Muscle layer of duodenum (tissue), 2 donors: ENCODE measurements around the gene HSPA12A.

ENCODE experiments used
- H3K27ac ChIP-seq: one replicate; pipeline ENCODE4 v1.7.0; 2013; ENCODE audit warnings: mild to moderate bottlenecking, low read length
- H3K27me3 ChIP-seq: one replicate; pipeline ENCODE4 v1.7.0; 2013; ENCODE audit warnings: low read depth, mild to moderate bottlenecking, control low read depth, low read length
- H3K36me3 ChIP-seq, 2 donors: one replicate each; pipeline ENCODE4 v1.7.0; 2013; ENCODE audit warnings: low read length in 2 of 2, control low read depth in 1 of 2, mild to moderate bottlenecking in 1 of 2; ENCODE audit not compliant: insufficient read depth in 2 of 2, control insufficient read depth in 1 of 2
- H3K4me1 ChIP-seq, 2 donors: one replicate each; pipeline ENCODE4 v1.7.0; 2013; ENCODE audit warnings: low read length in 2 of 2, mild to moderate bottlenecking in 2 of 2, control low read depth in 1 of 2, moderate library complexity in 1 of 2; ENCODE audit not compliant: insufficient read depth in 2 of 2, control insufficient read depth in 1 of 2
- H3K4me3 ChIP-seq, 2 donors: one replicate each; pipeline ENCODE4 v1.7.0; 2013; ENCODE audit warnings: low read length in 2 of 2, low read depth in 1 of 2, mild to moderate bottlenecking in 1 of 2
- H3K9me3 ChIP-seq, 2 donors: one replicate each; pipeline ENCODE4 v1.7.0; 2013; ENCODE audit warnings: low read length in 2 of 2, control low read depth in 1 of 2, mild to moderate bottlenecking in 1 of 2; ENCODE audit not compliant: control insufficient read depth in 1 of 2
- donor health status: healthy.

HSPA12A gene

DNA sequence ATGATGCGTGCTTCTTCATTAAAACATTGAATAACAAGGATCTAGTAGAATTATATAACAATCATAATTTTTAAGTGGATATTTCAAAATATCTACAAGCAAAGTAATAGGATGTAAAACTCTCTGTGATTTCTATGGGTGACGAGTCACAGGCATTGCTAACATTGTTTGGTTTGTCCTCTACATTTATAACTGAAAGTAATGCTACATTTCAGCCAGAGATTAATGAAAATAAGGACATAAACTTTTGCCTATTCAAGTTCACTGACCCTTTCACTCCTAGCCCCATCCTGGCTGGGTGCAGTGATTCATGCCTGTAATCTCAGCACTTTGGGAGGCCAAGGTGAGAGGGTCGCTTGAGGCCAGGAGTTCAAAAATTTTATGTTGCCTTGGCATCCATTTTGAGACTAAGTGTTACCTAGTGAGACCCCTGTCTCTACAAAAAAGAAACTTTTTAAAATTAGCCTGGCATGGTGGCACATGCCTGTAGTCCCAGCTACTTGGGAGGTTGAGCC is 38.4 kb upstream of the HSPA12A start:
- Histone ChIP-seq H3K4me3 (no peak overlapping the region), H3K27ac (no peak overlapping the region), H3K27me3 (no peaks in the 10 kb centered on the region), H3K9me3 (no peaks in the 10 kb centered on the region), H3K36me3 (no peaks in the 10 kb centered on the region), H3K4me1 (no peaks in the 10 kb centered on the region)

DNA sequence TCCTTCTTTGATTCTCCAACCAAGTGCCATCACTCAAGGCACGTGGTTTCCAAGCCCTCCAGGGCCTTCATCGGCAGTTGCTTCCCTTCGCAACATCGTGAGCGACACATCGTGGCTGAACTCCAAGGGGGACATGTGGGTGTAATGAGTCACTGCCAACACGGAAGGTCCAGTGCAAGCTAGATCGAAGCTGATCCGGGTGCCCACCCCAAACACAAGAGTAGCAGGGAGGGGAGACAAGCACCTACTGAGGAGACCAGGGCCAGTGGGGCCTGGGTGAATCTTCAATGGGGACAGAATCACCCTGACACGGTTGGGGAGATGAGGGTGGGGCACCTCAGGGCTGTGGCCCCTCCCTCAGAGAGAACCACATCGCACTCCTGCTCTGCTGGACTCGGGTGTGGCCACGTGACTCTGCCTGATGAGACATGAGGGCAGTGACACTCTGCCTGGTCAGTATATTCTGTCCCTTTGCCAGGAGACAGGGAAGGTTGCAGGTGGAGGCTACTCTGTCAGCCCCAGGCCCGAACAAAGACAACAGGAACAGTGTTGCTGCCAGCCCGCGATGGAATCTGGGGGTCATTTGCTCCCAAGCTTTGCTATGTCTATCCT is 36.8 kb upstream of the HSPA12A start:
- Histone ChIP-seq H3K4me1 (no peaks in the 10 kb centered on the region), H3K27me3 (no peaks in the 10 kb centered on the region), H3K9me3 (no peaks in the 10 kb centered on the region), H3K27ac (no peak overlapping the region), H3K4me3 (no peak overlapping the region), H3K36me3 (no peaks in the 10 kb centered on the region)

DNA sequence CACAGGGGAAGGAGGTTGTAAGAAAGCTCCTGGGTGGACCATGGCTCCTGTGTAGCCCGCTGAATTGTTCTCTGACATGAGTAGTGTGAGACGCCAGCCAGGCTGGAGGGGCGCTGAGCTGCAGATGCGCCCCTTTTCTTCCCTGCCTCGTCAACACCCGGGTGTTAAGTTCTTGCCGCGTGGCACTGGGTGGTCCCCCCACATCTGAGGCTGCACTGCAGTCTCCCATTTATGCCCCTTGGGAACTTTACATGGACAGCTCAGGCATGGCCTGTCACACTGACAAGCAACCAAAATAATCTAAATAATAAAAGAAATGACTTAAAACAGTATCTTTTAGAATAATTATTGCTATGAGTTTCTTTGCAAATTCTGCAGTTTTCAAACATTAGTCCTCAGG is 34.6 kb upstream of the HSPA12A start:
- Histone ChIP-seq H3K27me3 (no peaks in the 10 kb centered on the region), H3K27ac (no peak overlapping the region), H3K36me3 (no peaks in the 10 kb centered on the region), H3K9me3 (no peaks in the 10 kb centered on the region), H3K4me1 (no peaks in the 10 kb centered on the region), H3K4me3 (no peak overlapping the region)

DNA sequence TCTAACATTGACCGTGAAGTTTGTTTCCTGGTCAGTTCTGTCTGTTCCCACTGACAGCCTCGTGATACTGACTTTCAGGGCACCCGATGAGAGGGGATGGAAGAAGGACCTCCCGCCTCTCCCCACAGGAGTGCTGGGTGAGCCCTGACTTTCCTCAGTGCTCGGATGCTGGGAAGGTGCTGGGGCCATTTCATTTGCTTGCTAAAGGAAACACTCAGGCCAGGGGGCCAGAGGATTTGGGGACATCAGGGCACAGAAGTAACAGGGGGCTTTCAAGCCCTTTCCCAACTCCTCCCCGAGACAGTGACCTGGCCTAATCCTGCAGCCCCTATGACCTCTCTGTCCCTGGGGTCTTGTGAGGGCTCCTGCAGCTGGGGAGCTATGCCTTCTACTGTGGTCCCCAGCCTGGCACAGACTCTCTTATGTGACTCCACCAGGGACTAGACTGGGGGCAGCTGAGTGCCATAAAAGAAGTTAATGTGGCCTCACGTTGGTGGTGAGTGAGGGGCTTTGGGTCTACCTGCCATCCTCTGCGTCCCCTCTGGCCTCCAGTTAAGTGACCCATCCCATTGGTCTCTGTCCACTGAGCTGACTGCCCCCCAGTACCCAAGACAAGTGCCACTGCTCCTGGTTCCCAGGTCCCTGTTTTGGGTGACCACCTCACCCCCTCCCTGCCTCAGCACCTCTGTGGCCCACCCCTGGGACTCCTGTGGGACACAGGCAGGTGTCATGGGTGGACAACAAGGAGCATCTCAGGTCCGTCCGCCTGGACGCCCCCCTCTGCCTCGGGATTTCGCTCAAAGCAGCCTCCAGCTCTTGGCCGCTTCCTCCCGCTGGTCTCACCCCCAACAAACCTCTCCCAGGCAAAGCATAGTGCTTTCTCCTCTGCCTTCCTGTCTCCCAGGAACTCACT is 33.4 kb upstream of the HSPA12A start:
- H3K9me3 ChIP-seq = no peaks in the 10 kb centered on the region
- no peak overlapping the region for H3K4me3 ChIP-seq
- H3K27ac ChIP-seq = no peak overlapping the region
- peaks cover 0 to 8% of the 10 kb centered on the region in 2 donors for H3K4me1 ChIP-seq
- no peaks in the 10 kb centered on the region for H3K36me3 ChIP-seq
- H3K27me3 ChIP-seq = no peaks in the 10 kb centered on the region

GRCh38 chr10:116774728-116775151 is 32.4 kb upstream of the HSPA12A start:
- no peak overlapping the region for H3K4me3 ChIP-seq
- no peaks in the 10 kb centered on the region for H3K36me3 ChIP-seq
- H3K9me3 ChIP-seq = no peaks in the 10 kb centered on the region
- no peaks in the 10 kb centered on the region for H3K27me3 ChIP-seq
- peaks cover 0 to 8% of the 10 kb centered on the region in 2 donors for H3K4me1 ChIP-seq
- no peak overlapping the region for H3K27ac ChIP-seq

- Histone ChIP-seq H3K9me3 (no peaks in the 10 kb centered on the region), H3K4me3 (no peak overlapping the region), H3K27me3 (no peaks in the 10 kb centered on the region), H3K4me1 (peaks cover 0 to 8% of the 10 kb centered on the region in 2 donors), H3K36me3 (no peaks in the 10 kb centered on the region), H3K27ac (no peak overlapping the region)
These were observed 30.7 kb upstream of the HSPA12A start for GRCh38 chr10:116772909-116773705.

GRCh38 chr10:116771959-116772585 is 29.7 kb upstream of the HSPA12A start:
- no peaks in the 10 kb centered on the region for H3K36me3 ChIP-seq
- peaks cover 0 to 11% of the 10 kb centered on the region in 2 donors for H3K4me1 ChIP-seq
- no peaks in the 10 kb centered on the region for H3K9me3 ChIP-seq
- H3K27me3 ChIP-seq = no peaks in the 10 kb centered on the region
- no peak overlapping the region for H3K4me3 ChIP-seq
- H3K27ac ChIP-seq = no peak overlapping the region

- Histone ChIP-seq H3K27me3 (no peaks in the 10 kb centered on the region), H3K27ac (no peak overlapping the region)
These were observed 29.0 kb upstream of the HSPA12A start for GRCh38 chr10:116771101-116771958.

DNA sequence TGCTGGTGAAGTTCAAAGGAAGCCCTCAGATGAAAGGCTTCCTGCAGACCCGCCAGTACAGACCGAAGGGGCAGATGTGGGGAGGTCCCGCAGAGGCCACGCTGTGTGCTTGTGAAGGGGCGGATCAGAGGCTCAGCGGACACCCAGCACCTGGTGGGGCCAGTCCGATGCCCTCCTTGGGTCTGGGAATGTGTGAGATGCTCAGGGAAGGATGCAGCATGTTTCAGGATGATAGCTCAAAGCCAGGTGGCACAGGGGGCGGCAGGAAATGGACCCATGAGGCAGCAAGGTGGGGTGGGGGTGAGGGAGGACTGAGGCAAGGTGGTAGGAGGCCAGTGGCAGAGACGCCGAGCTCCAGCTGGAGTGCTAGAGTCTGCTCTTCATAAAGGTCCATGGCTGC is 27.9 kb upstream of the HSPA12A start:
- no peak overlapping the region for H3K4me3 ChIP-seq
- H3K9me3 ChIP-seq = no peaks in the 10 kb centered on the region
- no peak overlapping the region for H3K27ac ChIP-seq
- H3K27me3 ChIP-seq = no peaks in the 10 kb centered on the region
- H3K36me3 ChIP-seq = no peaks in the 10 kb centered on the region
- peaks cover 0 to 15% of the 10 kb centered on the region in 2 donors for H3K4me1 ChIP-seq

More at GRCh38 chr10:116771101-116771958, 29.0 kb upstream of the HSPA12A start:
- peaks cover 0 to 15% of the 10 kb centered on the region in 2 donors for H3K4me1 ChIP-seq
- no peaks in the 10 kb centered on the region for H3K36me3 ChIP-seq
- H3K4me3 ChIP-seq = no peak overlapping the region
- H3K9me3 ChIP-seq = no peaks in the 10 kb centered on the region

DNA sequence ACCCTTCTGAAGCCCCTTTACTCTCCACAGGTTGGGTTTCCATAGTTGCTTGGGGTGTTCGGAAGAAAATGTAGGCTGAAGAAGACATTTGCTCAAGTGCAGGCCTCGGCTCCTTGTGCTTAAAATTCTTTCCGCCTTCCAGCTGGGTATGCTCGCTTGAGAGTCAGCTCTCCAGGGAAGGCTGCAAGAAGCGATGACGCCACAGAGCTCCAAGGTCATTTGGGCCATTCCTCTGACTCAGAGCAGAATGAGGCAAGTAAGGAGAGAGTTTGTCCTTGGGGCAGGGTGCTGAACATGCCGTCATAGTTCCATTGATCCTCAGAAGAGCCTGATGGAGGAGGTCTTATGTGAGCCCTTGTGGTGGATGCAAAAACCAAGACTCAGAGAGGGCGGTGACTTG is 27.4 kb upstream of the HSPA12A start:
- H3K4me1 ChIP-seq = peaks cover 0 to 15% of the 10 kb centered on the region in 2 donors

More for the DNA sequence above, 27.4 kb upstream of the HSPA12A start:
- Histone ChIP-seq H3K9me3 (peaks cover 0 to 2% of the 10 kb centered on the region in 2 donors), H3K27me3 (no peaks in the 10 kb centered on the region), H3K4me3 (no peak overlapping the region), H3K27ac (no peak overlapping the region), H3K36me3 (no peaks in the 10 kb centered on the region)
